ENCODE data around the gene RPS6KB2. TPM values are rescaled to one million over a fixed set of nuclear protein-coding genes. Genes with fewer than 3 reads are reported as not detected.

The RPS6KB2 gene
- total and polyA plus RNA-seq, 10 of the 15 experiments (the other 5 are each of a cell fraction or from before 2014, with no cell fraction given) = 0.39 to 101 (median 58.4) TPM

GRCh38 chr11:67468056-67468455 lies 39.8 kb downstream of the RPS6KB2 start:
- in situ Hi-C loops (cut with MboI) = no loop called here
- no peak for FAIRE-seq
- TF ChIP-seq E2F4 (IDR thresholded peaks at IDR 0.05; ENCODE audit: low read depth, low read length) (no peak), CEBPB (IDR thresholded peaks at IDR 0.05; ENCODE audit: borderline replicate concordance in 1 of 2, low read depth in 2 of 2, low read length in 2 of 2) (no peak), JUND (IDR thresholded peaks at IDR 0.05; ENCODE audit: low read depth, low read length) (no peak), SMC3 (IDR thresholded peaks at IDR 0.05; ENCODE audit: borderline replicate concordance, low read length) (no peak), CHD4 (IDR thresholded peaks at IDR 0.05) (no peak), NRF1 (conservative IDR thresholded peaks at IDR 0.05; ENCODE audit: low read depth, low read length) (no peak), ZNF384 (IDR thresholded peaks at IDR 0.05; ENCODE audit: borderline replicate concordance, low read depth, low read length) (no peak)
- TF ChIP-seq, protein P1, sequence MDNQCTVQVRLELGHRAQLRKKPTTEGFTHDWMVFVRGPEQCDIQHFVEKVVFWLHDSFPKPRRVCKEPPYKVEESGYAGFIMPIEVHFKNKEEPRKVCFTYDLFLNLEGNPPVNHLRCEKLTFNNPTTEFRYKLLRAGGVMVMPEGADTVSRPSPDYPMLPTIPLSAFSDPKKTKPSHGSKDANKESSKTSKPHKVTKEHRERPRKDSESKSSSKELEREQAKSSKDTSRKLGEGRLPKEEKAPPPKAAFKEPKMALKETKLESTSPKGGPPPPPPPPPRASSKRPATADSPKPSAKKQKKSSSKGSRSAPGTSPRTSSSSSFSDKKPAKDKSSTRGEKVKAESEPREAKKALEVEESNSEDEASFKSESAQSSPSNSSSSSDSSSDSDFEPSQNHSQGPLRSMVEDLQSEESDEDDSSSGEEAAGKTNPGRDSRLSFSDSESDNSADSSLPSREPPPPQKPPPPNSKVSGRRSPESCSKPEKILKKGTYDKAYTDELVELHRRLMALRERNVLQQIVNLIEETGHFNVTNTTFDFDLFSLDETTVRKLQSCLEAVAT (IDR thresholded peaks at IDR 0.05) = no peak
- TF ChIP-seq, protein P2, sequence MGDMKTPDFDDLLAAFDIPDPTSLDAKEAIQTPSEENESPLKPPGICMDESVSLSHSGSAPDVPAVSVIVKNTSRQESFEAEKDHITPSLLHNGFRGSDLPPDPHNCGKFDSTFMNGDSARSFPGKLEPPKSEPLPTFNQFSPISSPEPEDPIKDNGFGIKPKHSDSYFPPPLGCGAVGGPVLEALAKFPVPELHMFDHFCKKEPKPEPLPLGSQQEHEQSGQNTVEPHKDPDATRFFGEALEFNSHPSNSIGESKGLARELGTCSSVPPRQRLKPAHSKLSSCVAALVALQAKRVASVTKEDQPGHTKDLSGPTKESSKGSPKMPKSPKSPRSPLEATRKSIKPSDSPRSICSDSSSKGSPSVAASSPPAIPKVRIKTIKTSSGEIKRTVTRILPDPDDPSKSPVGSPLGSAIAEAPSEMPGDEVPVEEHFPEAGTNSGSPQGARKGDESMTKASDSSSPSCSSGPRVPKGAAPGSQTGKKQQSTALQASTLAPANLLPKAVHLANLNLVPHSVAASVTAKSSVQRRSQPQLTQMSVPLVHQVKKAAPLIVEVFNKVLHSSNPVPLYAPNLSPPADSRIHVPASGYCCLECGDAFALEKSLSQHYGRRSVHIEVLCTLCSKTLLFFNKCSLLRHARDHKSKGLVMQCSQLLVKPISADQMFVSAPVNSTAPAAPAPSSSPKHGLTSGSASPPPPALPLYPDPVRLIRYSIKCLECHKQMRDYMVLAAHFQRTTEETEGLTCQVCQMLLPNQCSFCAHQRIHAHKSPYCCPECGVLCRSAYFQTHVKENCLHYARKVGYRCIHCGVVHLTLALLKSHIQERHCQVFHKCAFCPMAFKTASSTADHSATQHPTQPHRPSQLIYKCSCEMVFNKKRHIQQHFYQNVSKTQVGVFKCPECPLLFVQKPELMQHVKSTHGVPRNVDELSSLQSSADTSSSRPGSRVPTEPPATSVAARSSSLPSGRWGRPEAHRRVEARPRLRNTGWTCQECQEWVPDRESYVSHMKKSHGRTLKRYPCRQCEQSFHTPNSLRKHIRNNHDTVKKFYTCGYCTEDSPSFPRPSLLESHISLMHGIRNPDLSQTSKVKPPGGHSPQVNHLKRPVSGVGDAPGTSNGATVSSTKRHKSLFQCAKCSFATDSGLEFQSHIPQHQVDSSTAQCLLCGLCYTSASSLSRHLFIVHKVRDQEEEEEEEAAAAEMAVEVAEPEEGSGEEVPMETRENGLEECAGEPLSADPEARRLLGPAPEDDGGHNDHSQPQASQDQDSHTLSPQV (IDR thresholded peaks at IDR 0.05) = no peak
- H3K27ac ChIP-seq (ENCODE audit: control insufficient read depth, insufficient read depth) = peak overlapping the region; percentile 78
- peaks cover 37% of the 10 kb centered on the region for H3K4me1 ChIP-seq (ENCODE audit: control insufficient read depth, insufficient read depth, low read length)
- H3K79me2 ChIP-seq (ENCODE audit: control insufficient read depth, insufficient read depth, low read length) = peaks cover 14% of the 10 kb centered on the region
- no peaks in the 10 kb centered on the region; a peak in 1 of 4 replicates for H3K36me3 ChIP-seq (ENCODE audit: control insufficient read depth in 2 of 2, insufficient read depth in 2 of 2, low read length in 1 of 2)
- H3K4me2 ChIP-seq (ENCODE audit: control insufficient read depth, insufficient read depth) = peak overlapping the region; percentile 98
- ChIA-PET CTCF (interaction anchor here (0.7 to 5.1 kb wide), 15 partner anchors 9 to 180 kb away, joined by 3 to 36 read pairs (median 4); partner anchors contain the start of genes PITPNM1 and PPP1CA), SMC1A (ENCODE audit: uncharacterized antibody, unreplicated experiment) (interaction anchor here (0.9 to 5.2 kb wide), 12 partner anchors 8 to 147 kb away, joined by 3 to 46 read pairs (median 6); partner anchors contain the start of genes AIP, PITPNM1, PPP1CA and TBC1D10C), RAD21 (ENCODE audit: unreplicated experiment) (interaction anchor here (0.8 to 5.5 kb wide), 16 partner anchors 18 to 122 kb away, joined by 3 to 72 read pairs (median 5); partner anchors contain the start of genes AIP, CDK2AP2, PITPNM1 and POLD4), POLR2A (interaction anchor here (0.6 to 8.1 kb wide), 19 partner anchors 9 to 680 kb away, joined by 3 to 78 read pairs (median 6); partner anchors contain the start of genes AIP, PITPNM1, PPP1CA and PTPRCAP)
- peak overlapping the region; percentile 86 for H3K4me3 ChIP-seq
- no TSS peak for BruUV-seq (replicated peaks)
- peak overlapping the region; percentile 85 for H3K9ac ChIP-seq (ENCODE audit: control insufficient read depth, insufficient read depth, low read length)
- no peak overlapping the region for H2AFZ ChIP-seq (ENCODE audit: control insufficient read depth, low read depth, low read length)
- H3K9me3 ChIP-seq (replicated peaks; ENCODE audit: control insufficient read depth, insufficient read depth, low read length) = no peaks in the 10 kb centered on the region
- no peaks in the 10 kb centered on the region for H4K20me1 ChIP-seq (ENCODE audit: control insufficient read depth, insufficient read depth)
- WGBS (ENCODE audit: insufficient coverage, insufficient replicate concordance, low lambda C conversion rate, missing lambda C conversion rate) = 7% methylated on average over 5 of the region's 5 CpGs
- no peaks in the 10 kb centered on the region for H3K27me3 ChIP-seq (replicated peaks in 1 of 2; ENCODE audit: control insufficient read depth in 2 of 2, insufficient read depth in 2 of 2, low read length in 1 of 2)
- no peak for DNase-seq (ENCODE audit: low read depth, low spot score)
- ATAC-seq = no peak
- intact Hi-C loops (cut with micrococcal nuclease; ENCODE audit: unreplicated experiment) = loop anchor here (2.0 kb wide), 2 partner anchors 31 to 67 kb away; partner anchors contain the start of genes PPP1CA and PTPRCAP
